K562 (cell line): ENCODE data around the gene ATP5PB. TPM values are rescaled to one million over a fixed set of nuclear protein-coding genes. Genes with fewer than 3 reads are reported as not detected.

Experiments
- ATAC-seq: fragments of 200-7000 bp; cut with Tn5 transposase; 3 replicates; pipeline ENCODE4 v1.9.1; 2020; ENCODE audit warnings: moderate library complexity
- BruUV-seq: library from RNA; stranded (reverse); fragments of 400-500 nt; replicated peaks from 2 replicates; lab custom pipeline; 2021; lab: Mats Ljungman, UMichigan
- CTCF ChIA-PET: fragments of 300-600 bp; formaldehyde crosslinking; extraction: SDS; loops from one replicate; lab custom pipeline; 2021; ENCODE audit warnings: low intra/inter-chr PET ratio; lab: Yijun Ruan, JAX
- POLR2A ChIA-PET: fragments of 300-600, 350-650 bp; sonication (Branson Sonifier 250); formaldehyde crosslinking; extraction: SDS; loops from one replicate; lab custom pipeline; 2021; ENCODE audit warnings: antibody characterized with exemption, inconsistent platforms; lab: Yijun Ruan, JAX
- DNase-seq, 4 experiments: peaks; one replicate each; pipeline versions ENCODE4 v3.0.0 to v3.0.0-alpha.2; 2011 to 2018; ENCODE audit warnings: low spot score in 3 of 4, mixed read lengths in 3 of 4; ENCODE audit errors: extremely low read depth in 1 of 4
- FAIRE-seq: peaks from 2 replicates; lab custom pipeline; 2011; peaks lifted over from hg19 to GRCh38; lab: Jason Lieb, UNC
- H2AFZ ChIP-seq: 2 replicates; pipeline ENCODE4 v1.6.0; 2011; ENCODE audit warnings: low read depth, low read length, control low read depth, inconsistent platforms
- H3K27ac ChIP-seq: fragments of 200-600 bp; 3 replicates; pipeline ENCODE4 v1.8.0; 2011; ENCODE audit warnings: low read depth, mild to moderate bottlenecking, control low read depth, inconsistent platforms, low read length, moderate library complexity, mixed read lengths; ENCODE audit errors: extremely low read depth
- H3K27me3 ChIP-seq, 2 experiments: fragments of 300-600 bp in 1 of 2; 2 replicates in 1 of 2; 3 replicates in 1 of 2; pipeline versions ENCODE4 v1.6.0 to v1.8.0; 2011; ENCODE audit warnings: inconsistent platforms in 2 of 2, low read length in 2 of 2, mild to moderate bottlenecking in 1 of 2, mixed read lengths in 1 of 2, moderate library complexity in 1 of 2; ENCODE audit not compliant: control insufficient read depth in 2 of 2, insufficient read depth in 2 of 2
- H3K36me3 ChIP-seq: fragments of 300-600 bp; 3 replicates; pipeline ENCODE4 v1.8.0; 2011; ENCODE audit warnings: mild to moderate bottlenecking, low read length, inconsistent platforms; ENCODE audit not compliant: control insufficient read depth, insufficient read depth
- H3K4me1 ChIP-seq, 2 experiments: fragments of 200-600 bp in 1 of 2; replicated peaks in 1 of 2; 2 replicates in 1 of 2; 3 replicates in 1 of 2; pipeline versions ENCODE4 v1.5.1 to v1.8.0; 2011; ENCODE audit warnings: inconsistent platforms in 2 of 2, low read length in 2 of 2, mild to moderate bottlenecking in 1 of 2, mixed read lengths in 1 of 2, moderate library complexity in 1 of 2; ENCODE audit not compliant: control insufficient read depth in 2 of 2, insufficient read depth in 2 of 2
- H3K4me2 ChIP-seq: 2 replicates; pipeline ENCODE4 v1.6.1; 2011; ENCODE audit warnings: low read length, control low read depth, inconsistent platforms, mixed read lengths; ENCODE audit not compliant: insufficient read depth
- H3K4me3 ChIP-seq: fragments of 200-600 bp; sonication (generic), shearing (Covaris generic); 2 replicates; pipeline ENCODE4 v1.5.1; 2016; ENCODE audit warnings: control low read depth, inconsistent platforms
- H3K79me2 ChIP-seq: fragments of 200-600 bp; 3 replicates; pipeline ENCODE4 v1.8.0; 2011; ENCODE audit warnings: low read length, inconsistent platforms; ENCODE audit not compliant: control insufficient read depth, insufficient read depth
- H3K9ac ChIP-seq, 2 experiments: 2 replicates each; pipeline versions ENCODE4 v1.6.0 to v1.6.1; 2011; ENCODE audit warnings: low read depth in 2 of 2, low read length in 2 of 2, control low read depth in 1 of 2, inconsistent platforms in 1 of 2, mild to moderate bottlenecking in 1 of 2, mixed read lengths in 1 of 2; ENCODE audit not compliant: insufficient read depth in 1 of 2
- H3K9me1 ChIP-seq: one replicate; pipeline ENCODE4 v1.6.0; 2011; ENCODE audit warnings: inconsistent platforms, mild to moderate bottlenecking, low read length, moderate library complexity; ENCODE audit not compliant: control insufficient read depth, insufficient read depth
- H3K9me3 ChIP-seq: replicated peaks from 2 replicates; pipeline ENCODE4 v1.5.1; 2011; ENCODE audit warnings: low read depth, low read length, inconsistent platforms; ENCODE audit not compliant: control insufficient read depth, insufficient read depth
- H4K20me1 ChIP-seq: replicated peaks from 2 replicates; pipeline ENCODE4 v1.6.1; 2011; ENCODE audit warnings: low read length, inconsistent platforms, mixed read lengths; ENCODE audit not compliant: control insufficient read depth, insufficient read depth
- CAMTA2 ChIP-seq: fragments of 250-450 bp; sonication (Bioruptor Pico); conservative IDR thresholded peaks from 2 replicates; pipeline ENCODE4 v1.5.1; 2022
- GABPA ChIP-seq: fragments of 200-800 bp; sonication (Bioruptor generic); conservative IDR thresholded peaks from 2 replicates; pipeline ENCODE4 v1.6.1; 2016; ENCODE audit warnings: low read depth, missing genetic modification characterization, missing compliant biosample characterization
- RBBP5 ChIP-seq: fragments of 200-600 bp; sonication (generic); IDR thresholded peaks from 2 replicates; pipeline ENCODE4 v1.6.1; 2012; ENCODE audit warnings: borderline replicate concordance, mild to moderate bottlenecking, low read length, control low read depth, inconsistent platforms; ENCODE audit not compliant: insufficient read depth, poor library complexity, severe bottlenecking
- SPI1 ChIP-seq: IDR thresholded peaks from 2 replicates; pipeline ENCODE4 v1.6.1; 2011; ENCODE audit warnings: low read depth, low read length, control low read depth, borderline replicate concordance
- ZNF263 ChIP-seq: sonication (generic); formaldehyde crosslinking; IDR thresholded peaks from 2 replicates; pipeline ENCODE4 v1.8.0; 2022; ENCODE audit warnings: mild to moderate bottlenecking, missing genetic modification reagents, borderline replicate concordance
- ZNF57 ChIP-seq: fragments of 450-650 bp; formaldehyde crosslinking; IDR thresholded peaks from 2 replicates; pipeline ENCODE4 v1.4.0; 2020; ENCODE audit warnings: mild to moderate bottlenecking, moderate library complexity
- WGBS: fragments of 100-300 bp; shearing (Covaris generic); methylation state at CpG from one replicate; pipeline ENCODE4 v1.1.6; 2016; ENCODE audit warnings: low coverage, mixed read lengths; ENCODE audit not compliant: insufficient coverage; ENCODE audit errors: missing lambda C conversion rate; 5-methylcytosine and 5-hydroxymethylcytosine counted together
- in situ Hi-C: fragments of 300-500 bp; cut with MboI; formaldehyde crosslinking; loops from 4 replicates; pipeline ENCODE4 v1.15.0; 2018; ENCODE audit warnings: inconsistent platforms, mixed read lengths
- intact Hi-C: fragments of 100-400 bp; cut with micrococcal nuclease; formaldehyde crosslinking; loops from 2 replicates; pipeline ENCODE4 v1.14.2; 2022
- polyA plus RNA-seq, 8 experiments: library from polyadenylated mRNA; depleted of rRNA in 4 of 8; stranded (reverse) in 5 of 8; unstranded in 3 of 8; fragments of >200 nt; fragmentation: Nextera tagmentation in 2 of 8; fragmentation: Illumina TruSeq in 1 of 8; extraction: Ambion mirVana in 2 of 8; extraction: Trizol in 1 of 8; gene quantifications; 2 replicates each; pipeline versions ENCODE4 v1.2.1 to v1.2.3, GENCODE V29; 2011 to 2014; ENCODE audit warnings: inconsistent platforms in 1 of 8, missing spikeins in 1 of 8
- total RNA-seq, 7 experiments: library from RNA; depleted of rRNA in 6 of 7; stranded (reverse); fragments of >200 nt in 6 of 7; fragmentation: Illumina TruSeq in 2 of 7; extraction: Trizol in 2 of 7; gene quantifications; 2 replicates each; pipeline versions ENCODE4 v1.2.1 to v1.2.3, GENCODE V29; 2011 to 2021; ENCODE audit warnings: low replicate concordance in 1 of 7

The ATP5PB gene
- total and polyA plus RNA-seq, 9 of the 15 experiments (the other 6 are each of a cell fraction or from before 2014, with no cell fraction given), result 651 to 2,735 (median 1,061) TPM

DNA sequence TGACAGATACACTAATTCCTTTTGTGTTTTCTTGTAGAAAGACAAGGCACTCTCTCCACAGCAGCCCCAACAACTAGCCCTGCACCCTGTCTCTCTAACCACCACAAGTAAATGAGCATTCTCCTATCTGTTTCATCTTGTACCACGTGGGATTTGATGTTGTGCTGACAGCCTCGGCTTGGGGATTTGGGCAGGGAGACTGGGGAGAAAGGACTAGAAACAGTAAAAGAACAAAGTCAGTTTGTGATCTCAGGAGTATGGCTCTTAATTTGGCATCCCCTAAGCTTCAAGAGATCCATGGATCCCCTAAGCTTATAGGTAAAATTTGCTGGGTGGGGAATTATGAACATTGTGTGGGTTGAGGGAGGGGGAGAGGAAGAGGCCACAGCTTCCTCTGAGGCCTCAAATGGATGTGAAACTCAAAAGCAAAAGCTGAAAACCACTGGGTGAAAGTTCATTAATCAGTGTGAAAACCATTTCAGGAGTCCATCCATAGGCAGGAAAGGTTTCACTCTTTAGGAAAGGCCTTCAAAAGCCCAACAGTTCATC, 27.6 kb downstream of the ATP5PB start (continued):
- peak; percentile 41; the same call in 1 of the 2 replicates for TF ChIP-seq GABPA (tag)

DNA sequence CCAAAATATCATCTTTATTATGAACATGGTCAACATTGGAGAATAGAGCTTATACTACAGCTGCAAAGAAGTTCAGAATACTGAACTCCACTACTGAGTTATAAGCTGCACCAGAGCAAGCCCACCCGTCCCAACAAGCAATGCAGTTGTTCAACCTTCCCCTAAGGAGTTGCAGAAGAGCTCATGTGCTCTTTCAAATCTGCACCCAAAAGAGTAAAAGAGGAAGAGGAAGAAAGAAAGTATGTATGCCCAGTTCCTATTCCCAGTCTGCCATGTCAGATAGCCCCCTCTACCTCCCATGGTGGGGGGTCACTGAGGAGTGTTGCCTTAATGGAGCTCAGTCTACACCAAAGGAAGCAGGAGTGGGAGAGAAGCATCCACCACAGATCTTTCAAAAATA, 31.4 kb downstream of the ATP5PB start:
- TF ChIP-seq SPI1 (peak; percentile 15; the same call in 1 of the 2 replicates), CAMTA2 (CRISPR knock-in tag) (no peak), ZNF57 (CRISPR knock-in tag) (no peak), RBBP5 (no peak), ZNF263 (no peak)
- Histone ChIP-seq H4K20me1 (no peaks in the 10 kb centered on the region; the same call in 1 of the 2 replicates), H3K79me2 (no peaks in the 10 kb centered on the region), H3K27ac (no peak overlapping the region), H3K9ac (no peak overlapping the region), H3K9me3 (no peaks in the 10 kb centered on the region), H3K9me1 (no peaks in the 10 kb centered on the region), H3K4me2 (no peak overlapping the region), H3K4me3 (no peak overlapping the region), H3K36me3 (no peaks in the 10 kb centered on the region), H3K4me1 (peaks cover 0 to 14% of the 10 kb centered on the region in 2 experiments; a peak in 3 of 5 replicates), H2AFZ (no peak overlapping the region), H3K27me3 (peaks cover 0 to 8% of the 10 kb centered on the region in 2 experiments; a peak in 2 of 5 replicates)
- CTCF ChIA-PET, result interaction anchor here (0.7 to 3.5 kb wide), 5 partner anchors 27 to 288 kb away, joined by 4 to 39 read pairs (median 5); no protein-coding TSS in a partner anchor
- in situ Hi-C loops (loop anchor here (5.0 to 25.0 kb wide), 2 partner anchors 277 to 857 kb away; partner anchors contain the start of gene DDX20), intact Hi-C loops (loop anchor here (1.0 to 5.0 kb wide), 3 partner anchors 176 to 887 kb away; no protein-coding TSS in a partner anchor)
- ATAC-seq (no peak), DNase-seq (no peak), FAIRE-seq (no peak)
- whole genome bisulfite sequencing, result 25% methylated on average over 1 of the region's 1 CpG
- no TSS peak for BruUV-seq
- POLR2A ChIA-PET, result interaction anchor here (0.6 to 1.4 kb wide), 6 partner anchors 10 to 322 kb away, joined by 3 to 4 read pairs (median 3); no protein-coding TSS in a partner anchor
